Putamen (tissue), 1 donor: Measurements from ENCODE around the gene CMIP.

Experiments used
- DNase-seq: peaks from one replicate; pipeline ENCODE4 v3.0.0-alpha.2; 2016; ENCODE audit warnings: low spot score

The CMIP gene

DNA sequence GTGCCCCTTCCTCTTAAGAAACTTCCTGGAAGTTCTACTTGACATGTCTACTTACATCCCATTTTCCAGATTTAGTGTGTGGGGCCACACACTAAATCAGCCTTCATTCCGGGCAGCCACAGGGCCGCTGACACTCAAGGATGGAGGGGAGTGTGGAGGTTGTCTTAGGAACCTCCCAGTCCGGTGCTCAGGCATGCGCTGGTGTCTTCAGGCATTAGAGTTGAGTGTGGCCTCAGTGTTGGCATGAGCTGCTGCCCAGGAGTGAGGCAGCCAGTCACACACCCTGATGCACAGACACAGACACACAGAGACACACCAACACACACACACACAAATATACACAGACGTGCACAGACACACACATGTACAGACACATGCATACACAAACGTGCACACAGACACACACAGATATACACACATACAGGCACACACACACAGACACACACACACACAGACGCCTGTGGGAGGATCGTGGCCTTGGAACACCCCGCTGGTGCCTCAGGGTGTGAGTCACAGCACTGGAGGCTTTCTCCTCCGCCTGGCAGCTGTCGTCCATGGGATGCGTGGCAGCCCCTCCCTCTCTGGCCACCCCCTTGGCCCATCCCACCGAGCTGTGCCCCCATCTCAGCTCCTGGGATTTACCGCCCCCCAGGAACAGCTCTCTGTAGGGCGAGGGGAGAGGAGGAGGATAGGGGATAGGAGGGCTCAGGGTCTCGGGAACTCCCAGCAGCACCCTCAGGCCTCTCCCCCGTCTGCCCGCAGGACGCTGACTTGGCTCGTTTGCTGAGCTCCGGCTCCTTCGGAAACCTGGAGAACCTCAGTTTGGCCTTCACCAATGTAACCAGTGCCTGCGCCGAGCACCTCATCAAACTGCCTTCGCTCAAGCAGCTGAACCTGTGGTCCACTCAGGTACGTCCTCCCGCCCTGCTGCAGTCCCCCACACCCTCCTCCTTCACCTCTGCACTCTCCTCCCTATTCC lies 258.9 kb downstream of the CMIP start:
- no peak for DNase-seq

DNA sequence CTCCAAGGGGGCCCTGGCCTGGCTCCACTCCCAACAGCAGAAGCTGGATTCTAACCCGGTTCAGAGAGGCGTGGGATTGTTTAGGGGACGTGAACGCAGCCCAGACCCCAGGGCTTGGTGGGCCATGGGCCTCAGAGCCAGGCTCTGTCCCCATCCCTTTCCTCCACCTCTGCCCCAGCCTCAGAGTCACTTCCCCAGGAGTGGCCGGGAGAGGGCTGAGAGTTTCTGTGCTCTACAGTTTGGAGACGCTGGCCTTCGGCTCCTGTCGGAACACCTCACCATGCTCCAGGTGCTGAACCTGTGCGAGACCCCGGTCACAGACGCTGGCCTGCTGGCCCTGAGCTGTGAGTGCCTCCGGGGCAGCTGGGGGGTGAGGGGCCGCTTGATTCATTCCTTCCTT lies 260.7 kb downstream of the CMIP start:
- DNase-seq, result no peak

DNA sequence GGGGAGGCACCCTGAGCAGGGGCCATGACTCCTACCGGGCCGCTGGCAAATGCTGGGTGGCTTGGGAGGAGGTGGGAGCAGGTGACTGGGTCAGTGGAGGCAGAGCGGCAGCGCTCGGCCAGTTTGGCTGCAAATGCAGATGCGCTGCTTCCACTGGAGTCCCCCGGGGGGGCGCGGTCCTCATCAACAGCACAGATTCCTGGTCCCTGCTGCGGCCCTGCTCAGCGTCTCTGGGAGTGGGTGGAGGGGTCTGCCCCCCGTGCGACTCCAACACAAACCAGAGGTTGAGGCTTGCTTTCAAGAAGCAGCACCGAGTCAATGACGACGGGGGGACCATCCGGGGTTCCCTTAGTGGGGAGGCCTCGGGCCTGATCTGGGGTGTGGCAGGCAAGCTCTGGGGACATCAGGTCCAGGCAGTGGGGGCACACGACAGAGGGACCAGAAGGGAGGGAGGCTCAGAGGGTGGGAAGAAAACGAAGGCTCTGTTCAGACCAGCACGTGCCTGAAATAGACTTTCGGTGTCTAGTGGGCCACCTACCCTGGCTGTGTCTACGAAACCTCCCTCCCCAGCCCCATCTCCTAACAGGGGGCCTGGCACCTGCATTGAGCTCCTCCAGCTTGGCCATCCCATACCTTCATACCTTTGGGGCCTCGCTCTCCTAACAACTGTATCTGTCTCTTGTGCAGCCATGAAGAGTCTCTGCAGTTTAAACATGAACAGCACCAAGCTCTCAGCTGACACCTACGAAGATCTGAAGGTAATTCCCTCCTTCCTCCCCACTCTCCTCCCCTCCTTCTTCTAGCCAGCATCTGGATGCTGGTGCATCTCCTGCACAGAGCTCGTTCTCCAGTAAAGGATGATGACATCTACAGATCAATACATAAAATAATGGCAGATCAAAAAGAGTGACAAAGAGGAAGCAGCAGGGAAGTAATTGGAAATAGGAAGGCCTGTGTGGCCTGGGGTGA lies 262.0 kb downstream of the CMIP start:
- DNase-seq, result peak; percentile 30

DNA sequence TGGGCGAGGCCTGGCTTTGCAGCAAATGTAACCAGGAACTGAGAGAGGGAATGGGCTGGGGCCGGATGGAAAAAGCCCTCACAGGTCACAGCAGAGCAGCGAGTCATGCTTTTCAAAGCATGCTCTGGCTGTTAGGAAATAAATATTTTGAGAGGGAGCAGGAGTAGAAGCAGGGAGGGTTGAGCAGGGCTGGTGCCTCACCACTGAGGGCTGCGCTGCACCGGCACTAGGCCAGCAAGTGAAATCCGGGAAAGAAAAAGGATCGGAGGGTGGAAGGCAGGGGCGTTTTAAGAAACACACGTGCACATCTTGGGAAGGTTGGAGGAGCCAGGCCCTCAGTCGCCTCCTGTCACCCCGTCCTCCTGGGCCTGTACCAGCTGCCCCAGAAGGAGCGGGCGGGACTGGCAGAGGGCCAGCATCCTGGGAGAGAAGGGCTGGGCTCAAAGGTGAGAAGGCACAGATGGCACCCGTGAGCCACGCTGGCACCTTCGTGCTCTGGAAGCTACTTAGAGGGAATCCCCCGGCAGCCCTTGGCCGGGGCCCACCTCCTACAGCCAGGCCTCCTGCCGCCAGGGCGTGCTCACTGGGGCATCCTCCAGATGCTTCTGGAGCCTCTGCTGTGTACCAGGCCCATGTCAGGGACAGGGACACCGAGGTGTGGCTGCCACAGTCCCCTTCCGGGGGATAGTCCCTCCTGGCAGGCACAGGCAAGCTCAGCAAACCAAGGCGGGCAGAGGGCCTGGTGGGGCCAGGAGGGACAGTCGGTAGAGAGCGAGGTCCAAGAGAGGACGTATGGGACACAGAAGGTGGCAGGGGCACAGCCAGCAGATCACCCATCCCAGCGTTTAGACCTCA lies 263.0 kb downstream of the CMIP start:
- DNase-seq, result no peak

DNA sequence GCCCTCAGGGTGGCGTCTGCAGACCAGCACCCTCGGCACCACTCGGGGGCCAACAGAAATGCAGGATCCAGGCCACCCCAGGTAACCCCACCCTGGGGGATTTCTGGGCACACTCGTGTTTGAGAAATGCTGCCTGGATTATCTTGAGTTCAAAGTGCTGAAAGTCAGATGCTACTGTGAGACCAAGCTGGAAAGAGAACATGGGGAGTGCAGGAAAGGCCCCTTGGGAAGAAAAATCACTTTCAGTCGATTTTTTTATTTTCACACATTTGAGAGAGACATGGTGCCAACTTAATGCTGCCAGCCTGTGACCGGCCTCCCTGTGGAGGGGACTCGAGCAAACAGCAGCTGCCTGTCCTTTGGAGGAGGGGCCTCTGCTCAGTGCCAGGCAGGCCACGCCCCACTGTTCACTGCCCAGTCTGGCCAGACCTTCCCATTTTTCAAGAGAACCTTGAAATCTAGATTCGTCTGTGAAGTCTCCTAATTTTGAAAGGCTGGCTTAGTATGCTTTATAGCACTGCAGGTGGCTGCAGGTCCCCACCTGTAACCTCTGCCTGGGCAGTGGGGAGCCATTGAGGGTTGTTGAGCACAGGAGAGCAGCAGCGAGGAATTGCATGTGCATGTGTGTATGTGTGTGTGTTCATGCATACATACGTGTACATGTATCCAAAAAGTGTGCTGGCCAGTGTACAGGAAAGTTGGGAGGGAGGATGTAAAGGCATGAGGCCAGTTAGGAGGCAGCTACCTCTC lies 263.8 kb downstream of the CMIP start:
- DNase-seq, result no peak

DNA sequence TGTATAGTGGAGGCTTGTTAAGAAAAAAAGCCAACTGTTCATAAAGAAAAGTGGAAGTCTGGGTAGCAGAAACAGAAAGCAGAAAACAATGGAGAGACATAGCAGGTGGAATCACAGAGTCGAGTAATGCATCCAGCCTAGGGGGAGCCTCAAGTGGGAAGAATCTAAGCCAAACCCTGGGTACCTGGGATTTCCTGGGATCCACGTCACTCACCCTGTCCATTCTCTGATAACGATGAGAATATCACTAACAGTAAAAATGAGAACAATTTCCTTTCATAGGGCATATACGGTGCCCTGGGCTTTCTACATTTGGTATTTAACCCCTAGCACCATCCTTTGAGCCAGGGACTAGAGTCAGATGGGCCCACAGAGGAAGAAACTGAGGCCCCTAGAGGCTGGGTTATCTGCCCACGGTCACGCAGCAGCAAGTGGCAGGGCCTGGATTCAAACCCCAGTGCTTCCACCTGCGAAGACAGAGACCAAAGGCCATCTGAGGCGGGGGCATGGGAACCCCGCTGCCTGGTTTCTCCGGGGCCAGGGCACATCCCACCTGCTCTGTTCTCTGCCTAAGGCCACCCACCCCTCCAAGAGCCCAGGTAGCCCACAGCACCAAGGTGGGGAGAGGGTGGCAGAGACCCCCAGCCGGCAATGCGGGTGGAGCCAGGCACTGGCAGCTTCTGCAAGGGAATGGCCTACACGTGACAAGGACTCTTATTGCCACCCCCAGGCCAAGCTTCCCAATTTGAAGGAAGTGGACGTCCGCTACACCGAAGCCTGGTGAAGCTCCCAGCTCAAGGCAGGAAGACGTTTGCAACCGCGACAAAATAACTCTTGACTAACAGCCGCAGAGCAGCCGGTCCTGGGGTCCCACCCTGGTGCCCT lies 264.6 kb downstream of the CMIP start:
- DNase-seq, result no peak

DNA sequence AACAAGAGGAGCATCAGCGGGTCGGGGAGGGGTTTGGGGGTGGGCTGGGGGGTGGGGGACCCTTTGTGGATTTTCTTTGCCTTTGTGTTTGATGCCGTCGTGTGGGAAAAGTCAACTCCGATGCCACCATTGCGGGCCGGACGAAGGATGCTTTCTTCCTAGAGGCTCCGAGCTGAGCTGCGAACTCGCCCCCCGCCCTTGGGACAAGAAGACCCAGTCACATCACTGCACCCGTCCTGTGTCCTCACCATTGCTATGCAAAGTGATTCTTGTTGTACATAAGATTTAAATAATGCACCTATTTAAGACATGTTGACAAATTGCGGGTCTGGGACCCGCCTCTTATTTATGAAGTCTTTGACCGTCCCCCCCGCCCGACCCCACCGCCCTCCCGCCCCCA lies 265.4 kb downstream of the CMIP start:
- no peak for DNase-seq

DNA sequence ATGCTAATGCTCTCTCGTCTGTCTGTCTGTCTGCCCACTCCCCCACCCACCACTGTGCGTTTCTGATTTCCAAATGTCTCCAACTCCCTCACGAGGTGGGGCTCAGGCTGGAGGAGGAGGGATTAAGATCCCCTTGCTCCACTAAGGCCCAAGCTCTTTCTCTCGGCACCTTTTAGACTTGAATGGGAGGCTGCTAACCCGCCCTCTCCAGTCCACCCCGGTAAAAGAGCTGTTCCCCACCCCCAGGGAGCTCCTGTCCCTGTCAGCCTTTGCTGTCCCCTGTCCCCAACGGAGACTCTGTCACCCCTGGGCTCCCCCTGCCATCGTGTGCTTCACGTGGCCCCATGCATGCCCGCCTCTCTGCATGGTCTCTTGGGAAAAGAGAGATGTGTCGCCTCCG lies 266.0 kb downstream of the CMIP start:
- DNase-seq, result no peak

DNA sequence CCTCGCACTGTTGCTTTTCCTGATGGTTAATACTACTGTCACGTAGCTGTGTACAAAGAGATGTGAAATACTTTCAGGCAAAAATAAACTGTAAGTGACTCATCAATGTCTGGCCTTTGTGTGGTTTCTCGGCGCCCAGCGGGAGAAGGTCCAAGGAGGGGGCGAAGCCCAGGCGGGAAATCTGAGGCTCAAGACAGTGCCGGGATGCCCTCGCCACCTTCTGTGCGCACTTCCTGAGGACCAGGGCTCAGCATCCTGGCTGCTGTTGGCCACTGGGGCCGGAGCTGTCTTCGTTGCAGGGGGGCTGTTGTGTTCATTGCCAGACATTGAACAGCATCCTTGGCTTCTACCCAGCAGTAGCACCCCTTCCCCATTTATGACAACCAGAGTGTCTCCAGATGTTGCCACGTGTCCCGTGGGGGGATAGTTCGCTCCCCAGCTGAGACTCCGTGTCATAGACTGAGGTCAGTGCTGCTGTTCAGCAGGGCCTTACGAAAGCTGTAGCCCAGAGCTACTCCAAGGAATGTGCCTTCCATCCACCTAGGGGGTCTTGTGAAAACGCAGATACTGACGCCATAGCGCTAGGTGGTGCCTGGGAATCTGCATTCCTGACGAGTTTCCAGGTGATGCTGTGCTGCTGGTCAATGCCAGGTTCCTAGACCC lies 267.2 kb downstream of the CMIP start:
- no peak for DNase-seq

DNA sequence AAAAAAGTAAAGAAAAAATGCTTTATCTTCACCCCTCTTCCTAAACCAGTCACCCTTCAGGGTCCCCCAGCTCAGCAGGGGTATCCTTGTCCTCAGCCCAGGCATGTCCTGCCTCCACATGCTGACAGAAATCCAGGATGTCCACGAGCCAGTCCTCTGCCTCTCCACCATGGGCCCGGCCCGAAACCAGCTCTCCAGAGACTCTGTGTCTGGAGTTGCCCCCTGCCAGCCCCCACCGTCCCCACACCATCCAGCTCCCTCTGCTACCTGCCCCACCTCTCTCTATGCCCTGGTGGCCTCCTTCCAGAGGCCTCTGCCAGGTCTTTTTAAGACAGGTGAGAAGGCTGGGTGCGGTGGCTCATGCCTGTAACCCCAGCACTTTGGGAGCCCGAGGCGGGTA lies 268.1 kb downstream of the CMIP start:
- no peak for DNase-seq

DNA sequence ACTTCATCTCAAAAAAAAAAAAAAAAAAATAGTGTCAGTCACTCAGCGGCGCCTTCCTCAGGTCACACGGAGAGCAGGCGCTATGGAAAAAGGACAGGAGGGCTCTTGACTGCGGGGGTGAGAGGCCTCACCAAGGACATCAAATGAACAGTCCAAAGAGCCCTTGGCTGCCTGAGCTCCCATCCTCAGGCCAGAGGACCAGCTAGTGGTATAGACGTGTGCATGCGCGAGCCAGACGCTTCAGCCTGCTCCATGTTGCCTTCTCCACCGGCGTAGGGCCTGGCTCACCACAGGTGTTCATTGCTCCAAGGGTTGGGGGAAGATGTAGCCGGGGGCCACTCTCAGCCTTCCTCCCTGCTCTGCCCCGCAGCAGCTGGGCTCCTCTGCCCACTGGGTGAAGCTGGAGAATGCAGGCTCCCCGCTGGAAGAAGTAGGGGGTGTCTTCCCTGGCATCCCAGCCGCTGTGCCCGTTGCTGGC lies 268.7 kb downstream of the CMIP start:
- no peak for DNase-seq

DNA sequence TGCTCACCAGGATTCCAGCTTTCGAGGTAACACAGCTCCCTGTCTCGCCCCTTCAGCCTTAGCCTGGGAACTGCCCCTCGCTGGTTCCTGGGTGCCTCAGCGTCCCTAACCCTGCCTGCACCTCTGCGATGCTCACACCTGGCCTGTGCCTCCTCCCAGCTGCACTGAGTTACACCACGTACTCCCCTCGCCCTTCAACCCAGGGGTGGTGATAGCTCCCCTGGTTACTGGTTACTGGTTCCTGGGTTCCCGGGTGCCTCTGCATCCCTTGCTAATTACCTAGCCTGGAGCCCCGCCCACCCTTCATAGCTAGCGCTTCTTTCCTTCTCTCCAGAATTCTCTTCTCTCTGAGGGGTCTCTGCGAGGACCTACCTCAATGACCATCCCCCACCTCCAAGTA lies 269.2 kb downstream of the CMIP start:
- DNase-seq, result no peak

DNA sequence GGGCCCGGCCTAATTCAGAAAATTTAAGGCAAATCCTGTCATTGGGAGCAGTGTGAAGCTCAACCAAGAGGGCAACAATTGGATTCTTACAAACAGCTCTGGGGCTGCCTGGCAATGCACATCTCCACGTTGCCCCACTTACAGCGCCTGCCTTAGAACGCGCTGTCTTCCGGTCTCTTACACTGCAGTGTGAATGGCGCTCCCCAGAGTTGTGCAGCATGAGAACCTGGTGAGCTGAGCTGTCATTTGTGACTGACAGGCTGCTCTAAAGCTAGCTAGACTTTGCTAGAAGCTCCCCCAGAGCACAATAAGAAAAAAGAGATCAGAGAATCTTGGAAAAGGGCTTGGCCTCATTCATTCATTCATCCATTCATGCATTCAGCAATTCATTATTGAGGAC lies 270.0 kb downstream of the CMIP start:
- no peak for DNase-seq

DNA sequence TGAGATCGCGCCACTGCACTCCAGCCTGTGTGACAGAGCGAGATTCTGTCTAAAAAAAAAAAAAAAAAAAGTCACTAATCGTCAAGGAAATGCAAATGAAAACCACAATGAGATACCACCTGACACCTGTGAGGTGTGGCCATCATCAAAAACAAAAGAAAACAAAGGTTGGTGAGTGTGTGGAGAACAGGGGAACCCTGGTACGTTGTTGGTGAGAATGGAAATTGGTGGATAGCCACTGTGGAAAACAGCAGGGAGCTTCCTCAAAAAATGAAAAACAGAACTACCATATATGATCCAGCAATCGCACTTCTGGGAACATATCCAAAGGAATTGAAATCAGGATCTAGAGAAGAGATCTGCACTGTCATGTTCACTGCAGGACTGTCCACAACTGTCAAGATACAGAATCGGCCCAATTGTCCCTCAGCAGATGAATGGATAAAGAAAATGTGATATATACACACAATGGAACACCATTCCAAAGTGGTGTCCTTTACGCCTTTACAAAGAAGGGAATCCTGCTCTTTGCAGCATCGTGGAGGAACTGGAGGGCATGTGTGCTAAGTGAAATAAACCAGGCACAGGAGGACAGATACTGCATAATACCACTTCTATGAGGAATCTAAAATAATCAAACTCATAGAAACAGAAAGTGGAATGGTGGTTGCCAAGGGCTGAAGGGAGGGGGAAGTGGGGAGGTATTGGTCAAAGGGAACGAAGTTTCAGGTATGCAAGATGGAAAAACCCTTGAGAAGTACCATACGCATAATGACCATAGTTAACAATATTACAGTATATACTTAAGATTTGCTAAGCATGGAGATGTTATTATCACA lies 271.0 kb downstream of the CMIP start:
- DNase-seq, result no peak

DNA sequence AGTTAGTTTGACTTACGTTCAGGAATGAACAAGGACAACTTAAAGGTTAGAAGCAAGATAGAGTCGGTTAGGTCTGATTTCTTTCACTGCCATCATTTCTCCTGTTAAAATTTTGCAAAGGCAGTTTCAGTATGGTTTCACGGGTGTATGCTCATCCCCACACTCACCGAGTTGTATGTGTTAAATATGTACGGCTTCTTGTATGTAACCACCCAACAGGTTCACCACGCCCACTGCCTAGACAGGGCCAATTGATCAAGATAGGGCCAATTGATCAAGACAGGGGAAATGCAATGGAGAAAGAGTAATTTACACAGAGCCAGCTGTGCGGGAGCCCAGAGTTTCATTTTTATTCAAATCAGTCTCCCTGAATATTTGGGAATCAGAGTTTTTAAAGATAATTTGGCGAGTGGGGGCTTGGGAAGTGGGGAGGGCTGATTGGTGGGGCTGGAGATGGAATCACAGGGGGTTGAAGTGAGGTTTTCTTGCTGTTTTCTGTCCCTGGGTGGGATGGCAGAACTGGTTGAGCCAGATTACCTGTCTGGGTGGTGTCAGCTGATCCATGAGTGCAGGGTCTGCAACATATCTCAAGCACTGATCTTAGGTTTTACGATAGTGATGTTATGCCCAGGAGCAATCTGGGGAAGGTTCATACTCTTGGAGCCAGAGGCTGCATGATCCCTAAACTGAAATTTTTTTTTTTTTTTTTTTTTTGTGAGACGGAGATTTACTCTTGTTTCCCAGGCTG lies 272.0 kb downstream of the CMIP start:
- no peak for DNase-seq

DNA sequence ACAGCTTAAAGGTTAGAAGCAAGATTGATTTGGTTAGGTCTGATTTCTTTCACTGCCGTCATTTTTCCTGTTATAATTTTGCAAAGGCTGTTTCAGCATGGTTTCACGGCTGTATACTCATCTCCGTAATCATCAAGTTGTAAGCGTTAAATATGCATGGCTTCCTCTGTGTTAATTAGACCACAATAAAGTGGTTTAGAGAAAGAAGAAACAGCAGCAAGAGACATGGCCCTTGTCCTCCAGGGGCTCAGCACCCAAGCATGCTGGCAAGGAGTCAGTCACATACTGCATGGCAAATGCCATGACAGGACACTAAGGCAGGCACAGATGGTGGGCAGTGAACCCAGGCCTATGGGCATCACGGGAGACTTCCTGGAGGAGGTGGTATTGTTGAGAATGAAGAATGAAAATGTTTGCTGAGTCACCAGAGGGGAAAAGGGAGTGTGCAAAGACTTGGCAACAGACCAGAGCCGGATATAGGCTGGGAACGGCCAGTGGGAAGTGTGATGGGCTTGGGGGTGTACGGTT lies 273.1 kb downstream of the CMIP start:
- no peak for DNase-seq

DNA sequence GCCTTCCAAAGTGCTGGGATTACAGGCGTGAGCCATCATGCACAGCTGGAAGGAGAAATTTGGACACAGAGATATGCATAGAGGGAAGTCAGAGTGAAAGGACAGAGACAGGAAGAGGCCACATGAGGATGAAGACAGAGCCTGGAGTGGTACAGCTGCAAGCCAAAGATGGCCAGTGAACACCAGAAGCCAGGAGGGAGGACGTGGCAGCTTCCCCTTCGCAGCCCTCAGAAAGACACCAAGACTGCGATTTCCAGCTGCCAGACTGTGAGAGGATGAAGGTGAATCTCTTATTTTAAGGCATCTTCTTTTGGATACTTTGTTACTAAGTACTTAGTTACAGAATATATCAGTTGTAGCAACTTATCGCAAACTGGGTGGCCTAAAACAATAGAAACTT lies 274.0 kb downstream of the CMIP start:
- DNase-seq, result no peak
